ENCODE results near the gene RYR1.
A peak's percentile ranks its signal among the peaks of the same experiment; 100 is the strongest.
"Not testable (repeated sequence)": the region's sequence is repeated elsewhere in the genome, so short reads cannot be mapped to it uniquely, and the experiment has no call there.

Gene RYR1

GRCh38 chr19:38565691-38566105 lies 132.2 kb downstream of the RYR1 start:
- no peak for TF ChIP-seq CTCF (IDR thresholded peaks at IDR 0.05; ENCODE audit: low read depth, low read length, missing control alignments)
- H3K4me3 ChIP-seq (ENCODE audit: low read depth, low read length) = peak overlapping the region; percentile 10; the same call in 1 of the 2 replicates
- DNase-seq (ENCODE audit: low read depth) = no peak

DNA sequence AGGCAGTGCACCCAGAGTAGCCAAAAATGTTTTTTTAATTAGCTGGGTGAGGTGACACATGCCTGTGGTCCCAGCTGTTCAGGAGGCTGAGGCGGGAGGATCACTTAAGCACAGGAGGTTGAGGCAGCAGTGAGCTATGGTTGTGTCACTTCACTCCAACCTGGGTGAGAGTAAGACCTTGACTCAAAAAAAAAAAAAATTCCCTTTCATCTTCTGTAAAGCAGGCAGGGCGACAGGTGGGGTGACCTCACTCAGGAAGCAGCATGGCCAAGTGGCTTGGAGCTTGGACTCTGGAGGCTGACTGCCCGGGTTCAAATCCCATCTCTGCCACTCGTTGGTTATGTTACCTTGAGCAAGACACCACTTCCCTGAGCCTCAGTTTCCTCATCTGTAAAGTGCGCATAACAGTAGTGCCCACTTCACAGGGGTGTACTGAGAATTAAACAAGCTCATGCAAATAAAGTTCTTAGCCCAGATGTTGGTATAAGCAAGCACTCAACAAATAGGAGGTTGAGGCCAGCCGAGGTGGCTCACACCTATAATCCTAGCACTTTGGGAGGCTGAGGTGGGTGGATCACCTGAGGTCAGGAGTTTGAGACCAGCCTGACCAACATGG lies 136.0 kb downstream of the RYR1 start:
- TF ChIP-seq CTCF (IDR thresholded peaks at IDR 0.05; ENCODE audit: low read depth, low read length, missing control alignments) = no peak
- no peak overlapping the region for H3K4me3 ChIP-seq (ENCODE audit: low read depth, low read length)
- DNase-seq (ENCODE audit: low read depth) = no peak

DNA sequence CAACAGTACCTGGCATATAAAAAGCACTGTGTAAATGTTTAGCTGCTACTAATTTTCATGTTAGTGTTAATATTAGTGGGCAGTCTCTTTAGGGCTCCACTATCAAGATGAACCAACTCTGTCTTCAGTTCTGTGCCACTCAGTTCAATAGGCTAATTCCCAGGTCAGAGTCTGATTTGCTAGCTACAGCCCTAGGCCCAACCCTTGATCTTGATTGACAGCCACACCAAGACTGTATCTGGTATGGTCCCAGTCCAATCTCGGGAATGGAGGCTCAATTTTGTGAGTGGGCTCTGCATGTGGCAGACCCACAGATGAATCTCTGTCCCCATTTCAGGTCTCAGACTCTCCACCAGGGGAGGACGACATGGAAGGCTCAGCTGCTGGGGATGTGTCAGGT lies 138.2 kb downstream of the RYR1 start:
- DNase-seq (ENCODE audit: low read depth) = no peak
- H3K4me3 ChIP-seq (ENCODE audit: low read depth, low read length) = no peak overlapping the region
- TF ChIP-seq CTCF (IDR thresholded peaks at IDR 0.05; ENCODE audit: low read depth, low read length, missing control alignments) = no peak

GRCh38 chr19:38577826-38578225 lies 144.3 kb downstream of the RYR1 start:
- no peak for DNase-seq (ENCODE audit: low read depth)
- no peak for TF ChIP-seq CTCF (IDR thresholded peaks at IDR 0.05; ENCODE audit: low read depth, low read length, missing control alignments)
- no peak overlapping the region for H3K4me3 ChIP-seq (ENCODE audit: low read depth, low read length)

DNA sequence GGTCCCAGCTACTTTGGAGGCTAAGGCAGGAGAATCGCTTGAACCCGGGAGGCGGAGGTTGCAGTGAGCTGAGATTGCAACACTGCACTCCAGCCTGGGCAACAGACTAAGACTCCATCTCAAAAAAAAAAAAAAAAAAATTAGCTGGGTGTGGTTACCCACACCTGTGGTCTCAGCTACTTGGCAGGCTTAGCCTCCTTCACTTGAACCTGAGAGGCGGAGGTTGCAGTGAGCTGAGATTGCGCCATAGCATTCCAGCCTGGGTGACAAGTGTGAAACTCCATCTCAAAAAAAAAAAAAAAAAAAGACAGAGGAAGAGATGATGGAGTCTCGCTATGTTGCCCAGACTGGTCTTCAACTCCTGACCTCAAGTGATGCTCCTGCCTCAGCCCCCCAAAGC lies 145.8 kb downstream of the RYR1 start:
- not testable (repeated sequence) for DNase-seq (ENCODE audit: low read depth); H3K4me3 ChIP-seq (ENCODE audit: low read depth, low read length)

DNA sequence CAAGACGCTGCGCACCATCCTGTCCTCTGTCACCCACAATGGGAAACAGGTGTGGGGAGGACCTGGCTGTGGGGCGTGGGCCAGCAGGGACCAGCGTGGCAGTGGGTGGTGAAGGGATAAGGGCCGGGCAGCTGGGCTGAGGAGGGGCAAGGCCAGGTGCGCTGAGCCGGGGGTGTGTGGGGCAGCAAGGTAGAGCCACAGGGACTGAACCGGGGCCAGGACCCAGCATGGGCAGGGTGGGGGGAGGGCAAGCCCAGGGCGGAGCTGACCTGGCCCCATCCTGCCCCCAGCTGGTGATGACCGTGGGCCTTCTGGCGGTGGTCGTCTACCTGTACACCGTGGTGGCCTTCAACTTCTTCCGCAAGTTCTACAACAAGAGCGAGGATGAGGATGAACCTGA lies 146.6 kb downstream of the RYR1 start:
- no peak for DNase-seq (ENCODE audit: low read depth)
- TF ChIP-seq CTCF (IDR thresholded peaks at IDR 0.05; ENCODE audit: low read depth, low read length, missing control alignments) = no peak
- no peak overlapping the region for H3K4me3 ChIP-seq (ENCODE audit: low read depth, low read length)

GRCh38 chr19:38583219-38583984 lies 149.9 kb downstream of the RYR1 start:
- TF ChIP-seq CTCF (IDR thresholded peaks at IDR 0.05; ENCODE audit: low read depth, low read length, missing control alignments) = no peak
- H3K4me3 ChIP-seq (ENCODE audit: low read depth, low read length) = no peak overlapping the region
- DNase-seq (ENCODE audit: low read depth) = peak; percentile 70

Data from GM12864 (cell line).